Suprapubic skin (tissue), 4 donors: Measurements from ENCODE around the gene NTHL1.

ENCODE experiments used
- POLR2A ChIP-seq, 2 donors: fragments of 450-650 bp; IDR thresholded peaks; one replicate each; pipeline ENCODE4 v1.6.1; 2017; ENCODE audit warnings: antibody characterized with exemption in 2 of 2, mild to moderate bottlenecking in 2 of 2, moderate library complexity in 2 of 2
- POLR2AphosphoS5 ChIP-seq, 3 donors: sonication (generic); formaldehyde crosslinking; IDR thresholded peaks; one replicate each; pipeline ENCODE4 v1.6.1; 2017; ENCODE audit warnings: antibody characterized with exemption in 3 of 3
- TF ChIP-seq, protein P1 (sequence below), 2 donors: fragments of 200-600 bp in 1 of 2; fragments of 450-650 bp in 1 of 2; sonication (generic) in 1 of 2; IDR thresholded peaks; one replicate each; pipeline ENCODE4 v1.5.1; 2016 to 2019; ENCODE audit warnings: antibody characterized with exemption in 2 of 2, mild to moderate bottlenecking in 1 of 2, moderate library complexity in 1 of 2

DNA sequence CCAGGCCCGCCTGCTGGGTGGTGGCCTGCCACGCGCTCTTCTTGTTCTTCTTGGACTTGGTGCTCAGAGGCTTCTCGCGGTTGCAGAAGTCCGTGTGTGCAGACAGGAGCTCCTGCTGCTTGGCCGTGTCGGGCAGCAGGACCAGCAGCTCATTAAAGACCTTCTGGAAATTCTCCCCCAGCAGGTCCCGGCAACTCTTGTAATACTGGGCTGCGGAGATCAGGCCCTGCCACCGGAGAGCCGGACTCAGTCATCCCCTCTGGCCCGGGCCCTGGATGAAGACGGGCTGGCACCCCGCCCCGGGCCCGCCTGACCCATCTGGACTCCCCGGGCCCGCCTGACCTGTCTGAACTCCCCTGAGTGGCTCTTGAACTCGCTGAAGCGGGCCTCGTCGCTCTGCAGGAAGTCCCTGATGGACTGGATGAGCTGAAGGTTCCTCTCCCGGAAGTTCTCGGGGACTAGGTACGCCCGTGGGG is 49.2 kb downstream of the NTHL1 start:
- TF ChIP-seq POLR2A (IDR thresholded peaks at IDR 0.05), result no peak
- TF ChIP-seq, protein P1, sequence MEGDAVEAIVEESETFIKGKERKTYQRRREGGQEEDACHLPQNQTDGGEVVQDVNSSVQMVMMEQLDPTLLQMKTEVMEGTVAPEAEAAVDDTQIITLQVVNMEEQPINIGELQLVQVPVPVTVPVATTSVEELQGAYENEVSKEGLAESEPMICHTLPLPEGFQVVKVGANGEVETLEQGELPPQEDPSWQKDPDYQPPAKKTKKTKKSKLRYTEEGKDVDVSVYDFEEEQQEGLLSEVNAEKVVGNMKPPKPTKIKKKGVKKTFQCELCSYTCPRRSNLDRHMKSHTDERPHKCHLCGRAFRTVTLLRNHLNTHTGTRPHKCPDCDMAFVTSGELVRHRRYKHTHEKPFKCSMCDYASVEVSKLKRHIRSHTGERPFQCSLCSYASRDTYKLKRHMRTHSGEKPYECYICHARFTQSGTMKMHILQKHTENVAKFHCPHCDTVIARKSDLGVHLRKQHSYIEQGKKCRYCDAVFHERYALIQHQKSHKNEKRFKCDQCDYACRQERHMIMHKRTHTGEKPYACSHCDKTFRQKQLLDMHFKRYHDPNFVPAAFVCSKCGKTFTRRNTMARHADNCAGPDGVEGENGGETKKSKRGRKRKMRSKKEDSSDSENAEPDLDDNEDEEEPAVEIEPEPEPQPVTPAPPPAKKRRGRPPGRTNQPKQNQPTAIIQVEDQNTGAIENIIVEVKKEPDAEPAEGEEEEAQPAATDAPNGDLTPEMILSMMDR (IDR thresholded peaks at IDR 0.05), result no peak
- TF ChIP-seq POLR2AphosphoS5 (IDR thresholded peaks at IDR 0.05), result no peak
